Hippocampal formation (tissue), 2 donors: ENCODE results near the gene AGO1.
A peak's percentile ranks its signal among the peaks of the same experiment; 100 is the strongest.

Source experiments
- DNase-seq, 2 donors: peaks; one replicate each; lab custom pipeline; 2025; lab: John Stamatoyannopoulos, UW

The AGO1 gene

DNA sequence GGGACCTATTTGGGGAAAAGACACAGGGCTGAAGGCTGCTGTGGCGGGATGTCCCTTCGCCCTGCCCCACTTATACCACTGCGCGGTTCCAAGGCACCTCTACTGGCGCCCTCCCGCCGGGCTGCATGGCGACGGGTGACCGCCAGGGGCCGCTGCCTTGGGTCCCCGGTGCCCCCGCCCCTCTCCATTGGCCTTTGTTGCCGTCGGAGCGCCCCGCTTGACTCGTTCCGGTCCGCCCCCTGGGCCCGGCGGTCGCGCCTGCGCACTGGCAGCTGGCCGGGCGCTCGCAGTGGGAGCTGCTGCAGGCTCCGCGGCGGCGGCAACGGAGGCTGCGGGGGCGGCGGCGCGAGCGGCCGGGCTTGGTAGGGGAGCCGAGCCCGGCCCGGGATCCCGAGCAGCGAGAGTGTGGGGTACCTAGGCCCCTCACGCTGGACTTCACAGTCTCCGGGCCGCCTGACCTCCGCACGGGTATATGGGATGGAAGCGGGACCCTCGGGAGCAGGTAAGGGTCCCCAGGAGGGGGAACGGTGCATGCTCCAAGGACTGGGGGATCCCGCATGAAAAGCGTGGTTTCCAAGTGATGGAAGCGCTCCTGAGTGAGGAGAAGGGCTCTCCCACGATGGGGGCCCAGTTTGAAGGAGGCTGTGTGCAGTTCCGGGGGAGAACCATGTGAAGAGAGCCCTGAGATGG lies at the start of gene AGO1:
Gene AGO1 (plus strand): TSS at position 265 of the 690 bp plus-strand sequence. CDS start 213 bp downstream, at position 478.
- DNase-seq = peak; percentile 84 to 93

DNA sequence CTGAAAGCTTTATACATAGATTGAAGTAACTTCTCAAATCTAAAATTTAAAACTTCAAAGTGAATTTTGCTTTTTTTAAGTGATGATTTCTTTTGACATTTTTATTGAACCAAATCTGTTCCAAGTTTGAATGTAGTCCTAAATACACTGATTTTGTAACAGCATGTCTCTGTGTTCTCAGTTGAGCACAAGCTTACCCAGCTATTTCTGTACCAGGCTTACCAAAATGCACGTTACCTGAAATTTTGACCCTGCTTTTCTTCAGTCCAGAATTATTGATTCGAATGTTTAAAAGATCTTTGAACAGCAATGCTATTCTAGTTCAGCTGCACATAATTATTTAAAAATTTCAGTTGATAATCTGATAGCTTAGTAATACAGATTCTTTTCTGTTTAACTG lies 49.6 kb upstream of the AGO1 start:
- DNase-seq = no peak

DNA sequence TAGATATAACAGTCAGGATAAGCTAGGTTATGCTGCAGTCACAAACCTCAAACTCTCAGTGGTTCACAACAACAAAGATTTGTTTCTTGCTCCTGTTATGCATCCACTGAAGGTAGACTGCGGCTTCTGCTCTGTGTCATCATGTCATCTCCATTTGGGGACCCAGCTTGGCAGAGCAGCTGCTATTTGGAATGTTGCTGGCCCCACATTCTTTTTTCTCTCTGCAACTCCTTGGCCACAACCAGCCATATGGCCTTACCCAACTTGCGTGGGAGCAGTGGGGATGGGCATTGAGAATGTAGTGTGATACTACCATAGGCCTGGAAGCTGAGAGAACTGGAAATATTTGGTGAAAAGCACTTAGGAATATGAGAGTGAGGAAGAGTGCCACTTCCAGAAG lies 48.8 kb upstream of the AGO1 start:
- no peak for DNase-seq

DNA sequence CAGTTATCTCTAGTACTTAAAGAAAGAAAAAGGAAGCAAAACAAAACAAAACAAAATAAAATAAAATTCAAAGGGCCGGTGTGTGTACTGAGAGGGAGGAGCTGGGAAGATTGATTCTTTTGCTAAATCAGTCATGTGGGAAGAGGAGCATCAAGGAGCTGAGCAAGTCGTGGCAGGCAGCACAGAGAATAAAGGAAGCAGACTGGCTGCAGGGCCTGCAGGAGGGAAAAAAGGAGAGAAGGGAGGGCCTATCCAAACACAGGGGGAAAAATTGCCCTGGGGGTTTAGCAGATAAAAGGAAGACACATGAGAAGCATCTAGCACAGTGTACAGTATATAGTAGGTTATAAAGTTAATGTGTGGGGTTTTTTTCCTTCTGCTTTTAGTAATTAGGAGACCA lies 47.6 kb upstream of the AGO1 start:
- DNase-seq = no peak

DNA sequence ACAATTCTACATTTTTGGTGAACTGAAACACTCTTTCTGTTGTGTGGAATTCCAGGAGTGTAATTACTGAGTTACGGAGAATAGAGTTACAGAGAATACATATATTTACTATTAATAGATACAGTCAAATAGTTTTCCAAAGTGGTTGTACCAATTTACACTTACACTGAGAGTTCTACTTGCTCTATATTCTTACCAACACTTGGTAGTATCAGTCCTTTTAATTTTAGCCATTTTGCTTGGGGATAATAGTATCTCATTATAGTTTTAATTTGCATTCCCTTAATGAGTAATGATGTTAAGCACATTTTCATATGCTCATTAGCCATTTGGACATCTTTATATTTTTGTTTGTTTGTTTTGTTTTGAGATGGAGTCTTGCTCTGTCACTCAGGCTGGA lies 46.3 kb upstream of the AGO1 start:
- DNase-seq = no peak

DNA sequence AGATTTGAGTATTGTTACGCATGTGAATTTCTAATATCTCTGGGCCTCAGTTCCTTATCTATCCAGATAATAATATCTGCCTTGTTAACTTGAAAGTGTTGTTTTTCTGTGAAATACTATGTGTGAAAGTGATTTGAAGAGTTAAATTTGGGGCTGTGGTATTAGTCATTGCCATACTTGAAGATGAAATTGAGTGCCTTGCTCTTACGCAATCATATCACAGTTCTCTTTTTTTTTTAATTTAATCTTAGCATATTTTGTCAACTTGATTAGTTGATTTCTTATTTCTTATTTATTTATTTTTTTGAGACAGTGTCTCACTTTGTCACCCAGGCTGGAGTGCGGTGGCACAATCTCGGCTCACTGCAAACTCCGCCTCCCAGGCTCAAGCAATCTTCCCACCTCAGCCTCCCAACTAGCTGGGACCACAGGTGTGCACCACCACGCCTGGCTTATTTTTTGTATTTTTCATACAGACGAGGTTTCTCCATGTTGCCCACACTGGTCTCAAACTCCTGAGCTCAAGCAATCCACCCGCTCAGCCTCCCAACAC lies 44.2 kb upstream of the AGO1 start:
- DNase-seq = no peak

DNA sequence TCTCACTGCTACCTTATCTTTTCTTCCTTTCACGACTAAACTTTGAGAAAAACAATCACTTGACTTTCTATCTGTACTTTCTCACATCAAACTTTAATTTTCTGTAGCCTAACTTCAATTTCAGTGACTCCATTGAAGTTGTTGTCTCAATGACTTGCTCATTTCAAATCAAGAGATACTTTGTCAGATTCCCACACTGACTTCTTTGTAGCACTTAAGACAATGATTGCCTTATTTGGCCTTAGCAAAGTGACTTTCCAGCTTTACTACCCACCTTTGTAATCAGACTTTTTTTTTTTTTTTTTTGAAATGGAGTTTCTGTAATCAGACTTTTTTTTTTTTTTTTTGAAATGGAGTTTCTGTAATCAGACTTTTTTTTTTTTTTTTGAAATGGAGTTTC lies 38.2 kb upstream of the AGO1 start:
- no peak for DNase-seq

DNA sequence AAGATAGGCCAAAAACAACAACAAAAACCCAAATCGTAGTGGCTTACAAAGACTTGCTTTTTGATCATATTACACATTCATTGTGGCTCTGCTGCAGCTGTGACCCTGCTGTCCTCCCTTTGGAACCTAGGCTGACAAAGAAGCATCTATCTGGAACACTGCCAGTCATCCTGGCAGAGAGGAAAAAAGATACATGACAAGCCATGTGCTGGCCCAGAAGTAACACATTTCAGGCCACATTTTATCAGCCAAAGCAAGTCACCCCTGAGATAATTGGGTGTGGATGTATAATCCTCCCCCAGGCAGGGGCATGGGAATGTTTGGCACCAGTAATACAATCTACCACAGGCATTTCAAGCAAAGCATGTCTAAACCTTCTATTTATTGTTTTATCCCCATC lies 37.2 kb upstream of the AGO1 start:
- peak; percentile 40 to 50 for DNase-seq

DNA sequence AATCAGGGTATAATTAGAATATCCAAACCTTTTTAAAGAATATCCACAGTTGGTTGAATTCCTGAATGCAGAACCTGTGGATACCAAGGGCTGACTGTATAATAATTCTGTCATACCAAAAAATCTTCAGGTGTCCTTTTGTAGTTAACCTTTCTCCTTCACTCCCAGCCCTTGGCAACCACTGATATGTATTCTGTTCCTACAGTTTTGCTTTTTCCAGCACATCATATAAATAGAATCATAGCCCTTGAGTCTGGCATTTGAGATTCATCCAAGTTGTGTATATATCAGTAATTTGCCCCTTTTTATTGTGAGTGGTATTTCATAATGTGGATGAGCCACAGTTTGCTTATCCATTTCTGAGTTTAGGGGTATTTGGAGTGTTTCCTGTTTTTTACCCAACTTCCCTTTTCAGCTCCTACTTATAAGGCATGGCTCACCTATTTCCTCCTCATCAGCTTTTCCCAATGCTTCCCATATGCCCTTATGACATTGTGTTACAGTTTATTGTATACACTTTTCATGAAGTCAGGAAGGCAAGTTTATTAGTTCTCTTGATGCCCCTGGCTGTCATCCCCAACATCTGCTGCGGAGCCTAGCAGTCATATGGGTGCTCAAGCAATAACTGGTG lies 35.0 kb upstream of the AGO1 start:
- no peak for DNase-seq

DNA sequence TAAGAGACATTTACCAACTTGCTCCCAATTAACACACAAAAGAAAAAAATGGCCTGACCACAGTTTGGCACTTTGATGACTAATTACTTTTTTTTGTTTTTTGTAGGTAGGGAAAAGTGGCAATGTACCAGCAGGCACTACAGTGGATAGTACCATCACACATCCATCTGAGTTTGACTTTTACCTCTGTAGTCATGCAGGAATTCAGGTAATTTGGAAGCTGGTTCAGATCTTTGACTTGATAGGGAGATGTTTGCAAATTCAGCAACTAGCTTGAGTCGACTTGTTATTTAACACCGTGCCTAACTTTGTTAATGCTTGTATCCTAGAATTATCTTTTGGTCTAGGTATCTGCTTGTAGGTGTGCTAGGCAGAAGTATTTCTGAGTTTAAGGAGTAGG lies 33.0 kb upstream of the AGO1 start:
- no peak for DNase-seq

DNA sequence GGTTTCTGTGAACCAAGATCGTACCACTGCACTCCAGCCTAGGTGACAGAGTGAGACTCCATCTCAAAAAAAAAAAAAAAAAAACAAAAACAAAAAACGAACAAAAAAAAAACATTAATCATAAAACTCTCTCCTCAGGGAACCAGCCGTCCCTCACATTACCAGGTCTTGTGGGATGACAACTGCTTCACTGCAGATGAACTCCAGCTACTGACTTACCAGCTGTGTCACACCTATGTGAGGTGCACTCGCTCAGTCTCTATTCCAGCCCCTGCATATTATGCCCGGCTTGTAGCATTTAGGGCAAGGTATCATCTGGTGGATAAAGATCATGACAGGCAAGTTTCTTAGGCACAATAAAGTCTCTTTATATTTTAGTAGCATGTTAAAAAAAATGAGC lies 32.3 kb upstream of the AGO1 start:
- DNase-seq = no peak

DNA sequence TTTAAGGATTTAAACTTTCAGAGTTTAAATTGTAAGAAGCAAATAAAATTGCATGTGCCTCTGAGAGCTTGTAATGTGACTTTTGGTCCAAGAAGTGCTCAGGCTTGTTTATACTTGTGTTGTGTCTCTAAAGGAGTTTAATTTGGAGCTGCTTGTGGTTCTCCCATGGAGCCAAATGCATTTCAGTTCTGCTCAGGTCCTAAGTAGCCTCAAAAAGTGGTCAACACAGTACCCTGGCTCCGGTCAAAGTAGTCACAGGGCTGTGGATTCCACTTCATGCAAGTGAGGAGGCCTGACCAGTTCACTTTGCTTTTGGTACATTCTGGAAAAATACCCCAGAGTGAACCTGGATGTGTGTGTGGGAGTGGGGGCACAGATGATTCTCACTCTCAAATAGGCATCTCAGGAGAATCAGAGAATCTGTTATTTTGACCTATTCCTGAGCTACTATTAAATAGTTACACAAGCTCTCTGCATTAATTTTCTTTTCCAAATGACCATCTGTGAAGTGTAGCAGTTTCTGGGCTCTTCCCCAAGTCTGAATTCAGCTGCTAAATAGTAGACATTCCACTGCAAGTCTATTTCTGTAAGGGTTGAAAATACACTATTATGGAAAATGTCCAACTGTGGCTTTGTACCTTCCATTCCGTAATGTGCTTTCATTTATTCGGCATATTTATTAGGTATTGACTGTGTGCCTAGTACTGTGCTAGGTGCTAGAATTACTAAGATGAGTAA lies 31.7 kb upstream of the AGO1 start:
- peak; percentile 12 to 72 for DNase-seq

DNA sequence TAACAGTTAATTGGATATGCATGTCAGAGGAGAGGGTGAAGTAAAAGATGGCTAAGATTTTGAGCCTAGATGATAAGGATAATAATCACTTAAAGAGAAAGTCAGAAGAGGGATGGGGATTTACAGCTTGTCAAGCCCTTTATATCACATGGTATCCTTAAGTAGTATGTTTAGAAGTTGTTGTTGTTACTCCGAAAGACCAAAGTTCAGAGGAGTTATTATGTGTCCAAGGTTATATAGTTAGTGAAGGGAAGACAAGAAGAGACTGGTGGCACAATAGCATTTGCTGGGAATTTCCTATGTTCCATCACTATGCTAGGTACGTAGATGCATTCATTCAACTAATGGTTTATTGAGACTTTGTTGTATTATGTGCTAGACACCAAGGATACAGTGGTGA lies 30.8 kb upstream of the AGO1 start:
- DNase-seq = no peak

DNA sequence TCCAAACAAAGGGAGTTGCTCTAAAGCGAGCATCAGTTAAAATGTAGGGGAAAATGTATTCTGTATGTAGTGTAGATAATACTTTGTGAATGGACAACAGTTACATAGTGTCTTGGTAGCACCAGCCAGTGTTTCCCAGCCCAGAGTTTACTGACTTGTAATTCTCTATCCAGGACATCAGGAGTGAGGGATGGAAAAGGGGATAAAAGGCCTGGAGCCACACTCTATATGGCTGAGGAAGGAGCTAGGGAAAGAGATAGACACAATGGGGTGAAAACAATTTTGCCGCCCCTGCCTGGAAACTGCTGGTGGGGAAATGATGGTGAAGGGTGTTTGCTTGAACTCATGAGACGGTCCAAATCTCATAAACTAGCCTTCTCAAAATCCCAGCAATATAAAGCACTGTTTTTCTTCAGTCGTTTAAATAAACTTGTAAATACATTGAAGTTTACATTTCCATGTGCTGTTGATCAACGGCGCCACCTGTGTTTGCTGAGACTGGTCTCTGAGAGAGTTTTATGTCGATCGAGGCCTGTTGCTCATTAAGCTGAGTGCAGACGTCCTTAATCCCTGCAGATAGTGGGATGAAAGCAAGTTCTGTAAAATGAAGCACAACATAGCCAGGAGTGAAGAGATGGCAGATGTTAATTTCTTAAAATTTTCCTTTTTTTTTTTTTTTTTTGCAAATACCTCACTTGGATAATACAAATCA lies 27.9 kb upstream of the AGO1 start:
- DNase-seq = no peak

DNA sequence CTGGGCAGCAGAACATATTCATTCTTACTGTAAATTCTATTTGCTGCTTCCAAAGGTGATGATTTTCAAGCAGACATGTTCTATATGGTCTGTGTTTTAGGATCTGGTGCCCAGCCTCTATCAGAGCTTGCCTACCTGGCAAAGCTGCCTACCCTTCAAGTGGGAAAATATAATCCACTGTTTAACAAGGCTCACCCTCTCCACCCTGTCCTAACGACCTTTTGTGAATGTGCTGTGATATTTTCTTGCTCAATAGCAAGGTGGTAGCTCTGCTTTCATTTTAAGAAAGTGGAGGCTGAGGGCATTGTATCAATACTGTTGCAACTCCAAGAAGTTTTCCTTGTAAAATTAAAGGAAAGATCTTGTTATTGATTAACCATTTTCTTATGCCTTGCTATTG lies 26.0 kb upstream of the AGO1 start:
- DNase-seq = no peak

DNA sequence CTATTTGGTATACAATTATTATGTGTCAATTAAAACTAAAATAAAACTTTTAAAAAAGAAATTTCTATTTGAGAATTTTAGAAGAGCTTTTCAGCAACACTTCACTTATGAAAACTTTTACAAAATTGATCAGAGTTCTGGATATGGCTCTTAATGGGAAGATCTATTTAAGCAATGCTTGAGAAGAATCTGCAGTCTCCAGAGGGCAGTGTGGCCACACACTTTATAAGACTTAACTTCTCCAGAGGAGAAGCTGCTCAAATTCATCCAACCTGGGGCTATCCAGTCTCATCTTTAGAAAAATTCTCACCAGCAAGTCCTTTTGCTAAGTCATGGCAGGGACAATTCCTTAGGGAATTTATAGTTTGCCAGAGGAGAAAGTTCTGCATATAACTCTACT lies 25.2 kb upstream of the AGO1 start:
- DNase-seq = peak in 1 of 2 donors; percentile 26

DNA sequence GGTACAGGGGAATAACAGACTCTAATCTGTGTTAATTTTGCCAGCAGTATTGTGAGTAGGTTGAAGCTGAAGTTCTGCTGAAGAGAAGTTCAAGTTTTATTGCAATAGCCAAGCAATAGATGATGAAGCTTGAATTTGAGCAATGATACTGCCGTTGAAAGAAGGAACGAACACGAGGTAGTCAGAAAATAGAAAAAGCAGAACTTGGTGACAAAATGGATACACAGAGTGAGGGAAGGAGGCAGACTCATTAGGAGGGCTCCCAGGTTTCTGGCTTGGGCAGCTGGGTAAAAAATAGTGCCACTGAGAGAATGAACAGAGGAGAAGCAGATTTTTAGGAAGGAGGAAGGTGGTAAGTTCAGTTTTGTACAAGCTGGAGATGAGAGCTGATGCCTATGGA lies 22.3 kb upstream of the AGO1 start:
- DNase-seq = no peak

DNA sequence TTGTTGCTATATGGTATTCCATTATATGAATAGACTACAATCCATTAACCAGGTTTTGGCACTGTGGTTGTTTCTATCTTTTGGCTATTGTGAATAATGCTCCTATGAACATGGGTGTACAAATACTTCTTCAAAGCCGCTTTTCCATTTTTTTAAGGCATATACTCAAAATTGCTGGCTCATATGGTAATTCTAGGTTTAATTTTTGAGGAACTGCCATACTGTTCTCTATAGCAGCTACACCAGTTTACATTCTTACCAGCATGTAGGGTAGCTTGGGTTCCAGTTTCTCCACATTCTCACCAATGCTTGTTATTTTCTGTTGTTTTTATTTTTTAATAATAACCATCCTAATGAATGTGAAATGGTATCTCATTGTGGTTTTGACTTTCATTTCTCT lies 19.9 kb upstream of the AGO1 start:
- no peak for DNase-seq

DNA sequence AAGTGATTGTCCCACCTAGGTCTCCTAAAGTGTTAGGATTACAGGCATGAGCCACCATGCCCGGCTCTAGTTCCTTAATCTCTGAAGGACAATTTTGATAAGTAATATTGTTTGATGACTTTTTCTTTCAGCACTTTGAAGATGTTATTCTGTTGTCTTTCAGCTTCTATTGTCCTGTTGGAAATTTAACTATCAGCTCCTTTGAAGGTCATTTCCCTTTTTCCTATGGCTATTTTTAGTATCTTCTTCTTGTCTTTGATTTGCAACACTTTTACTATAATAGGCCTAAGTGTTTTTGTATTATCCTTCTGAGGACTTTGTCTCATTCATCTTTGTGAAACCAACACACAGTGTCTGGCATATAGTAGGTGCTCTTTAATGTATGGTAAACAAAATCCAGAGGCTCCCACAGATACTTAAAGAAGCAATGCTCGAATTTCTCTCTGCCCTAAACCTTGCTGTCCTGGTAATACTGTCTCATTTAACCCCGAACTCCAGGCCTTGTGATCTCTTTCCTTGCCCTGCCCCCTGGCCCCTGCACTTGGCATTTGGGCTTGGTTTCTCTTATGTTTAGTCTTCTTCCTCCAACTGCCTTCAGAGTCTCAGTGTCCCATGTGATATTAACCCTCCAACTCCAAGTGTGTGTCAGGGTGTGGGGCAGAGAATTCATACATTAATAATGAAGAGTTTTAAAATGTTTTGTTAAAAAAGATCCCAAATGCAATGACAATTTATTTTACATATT lies 19.0 kb upstream of the AGO1 start:
- no peak for DNase-seq

DNA sequence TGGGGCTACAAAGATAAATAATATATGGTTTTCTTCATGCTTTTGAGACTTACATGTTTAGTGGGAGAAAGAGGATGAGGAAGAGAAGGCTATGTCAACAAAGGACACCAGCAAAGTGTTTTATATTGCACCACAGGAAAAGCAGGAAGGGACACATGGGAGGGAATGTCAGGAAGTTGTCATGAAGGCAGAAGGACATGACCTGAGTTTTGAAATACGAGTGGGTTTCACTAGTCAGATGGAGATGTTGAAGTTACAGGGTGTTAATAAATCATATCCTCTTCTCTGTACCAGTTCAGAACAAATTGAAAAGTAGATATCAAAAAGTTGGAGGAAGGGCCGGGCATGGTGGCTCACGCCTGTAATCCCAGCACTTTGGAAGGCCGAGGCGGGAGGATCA lies 18.2 kb upstream of the AGO1 start:
- DNase-seq = no peak

DNA sequence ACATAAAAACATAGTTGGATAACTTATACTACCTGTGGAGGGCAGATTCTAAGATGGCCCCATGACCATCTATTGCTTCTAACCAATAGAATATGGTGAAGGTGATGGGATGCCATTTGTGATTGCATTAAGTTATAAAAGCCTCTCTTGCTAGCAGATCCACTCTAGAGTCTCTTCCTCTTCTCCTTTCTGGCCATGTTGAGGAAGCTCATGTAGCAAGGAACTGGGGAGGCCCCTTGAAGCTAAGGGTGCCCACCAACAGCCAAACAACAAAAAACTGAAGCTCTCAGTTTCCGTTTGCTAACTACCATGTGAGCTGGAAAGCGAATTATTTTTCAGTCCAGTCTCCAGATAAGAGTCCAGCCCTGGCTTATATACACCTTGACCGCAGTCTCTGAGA lies 16.0 kb upstream of the AGO1 start:
- no peak for DNase-seq
